HG03139 (cell line): Measurements from ENCODE around the gene NUDT8.
"Not testable (repeated sequence)": the region's sequence is repeated elsewhere in the genome, so short reads cannot be mapped to it uniquely, and the experiment has no call there.

Source experiments
- ATAC-seq: cut with Tn5 transposase; IDR thresholded peaks from one replicate; pipeline ENCODE4 v1.9.1; 2021; ENCODE audit not compliant: unreplicated experiment

Gene NUDT8

GRCh38 chr11:67596753-67597300, 32.9 kb downstream of the NUDT8 start:
- ATAC-seq, result no peak

DNA sequence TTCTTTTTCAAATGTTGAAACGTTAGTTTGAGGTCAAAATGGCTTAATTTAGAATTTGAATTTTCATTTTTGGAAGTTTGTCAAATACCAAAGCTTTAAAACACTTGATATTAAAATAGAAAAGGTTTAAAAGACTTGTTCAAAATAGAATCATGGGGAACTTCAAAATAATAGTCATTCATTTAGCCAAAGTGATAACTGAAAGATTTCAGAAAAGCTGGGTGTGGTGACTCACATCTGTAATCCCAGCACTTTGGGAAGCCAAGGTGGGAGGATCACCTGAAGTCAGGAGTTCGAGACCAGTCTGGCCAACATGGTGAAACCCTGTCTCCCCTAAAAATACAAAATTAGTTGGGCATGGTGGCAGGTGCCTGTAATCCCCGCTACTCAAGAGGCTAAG, 35.3 kb downstream of the NUDT8 start:
- no peak for ATAC-seq

GRCh38 chr11:67593565-67593905, 36.2 kb downstream of the NUDT8 start:
- ATAC-seq, result no peak

DNA sequence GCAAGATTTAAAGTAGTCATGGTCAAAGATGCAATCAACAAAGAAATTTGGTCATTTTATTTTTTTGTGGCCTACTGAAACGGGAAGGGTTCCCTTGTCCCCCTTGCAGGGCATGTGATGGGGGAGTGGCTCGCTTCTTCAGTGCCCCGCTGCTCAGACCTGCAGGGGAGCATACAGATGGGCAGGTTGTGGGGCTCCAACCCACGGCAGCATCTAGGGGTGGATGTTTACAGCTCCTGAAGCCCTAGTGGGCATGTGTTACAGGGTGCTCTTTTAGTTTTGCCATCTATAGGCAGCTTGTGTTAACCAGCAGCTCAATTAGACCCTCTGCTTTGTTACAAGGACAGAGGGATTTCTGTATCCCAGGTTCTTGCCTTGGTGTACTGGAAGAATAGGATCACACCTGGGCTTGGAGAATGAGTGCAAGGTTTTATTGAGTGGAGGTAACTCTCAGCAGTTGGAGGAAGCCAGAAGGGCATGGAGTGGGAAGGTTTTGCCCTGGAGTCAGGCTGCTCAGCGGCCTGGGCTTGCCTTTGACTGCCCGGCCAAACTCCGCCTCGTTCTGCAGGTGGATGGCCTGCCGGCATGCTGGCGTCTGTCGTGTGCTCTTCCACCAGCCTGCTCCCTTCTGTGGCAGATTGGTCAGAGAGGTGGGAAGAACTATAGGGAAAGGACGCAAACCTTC, 36.7 kb downstream of the NUDT8 start:
- ATAC-seq, result no peak

DNA sequence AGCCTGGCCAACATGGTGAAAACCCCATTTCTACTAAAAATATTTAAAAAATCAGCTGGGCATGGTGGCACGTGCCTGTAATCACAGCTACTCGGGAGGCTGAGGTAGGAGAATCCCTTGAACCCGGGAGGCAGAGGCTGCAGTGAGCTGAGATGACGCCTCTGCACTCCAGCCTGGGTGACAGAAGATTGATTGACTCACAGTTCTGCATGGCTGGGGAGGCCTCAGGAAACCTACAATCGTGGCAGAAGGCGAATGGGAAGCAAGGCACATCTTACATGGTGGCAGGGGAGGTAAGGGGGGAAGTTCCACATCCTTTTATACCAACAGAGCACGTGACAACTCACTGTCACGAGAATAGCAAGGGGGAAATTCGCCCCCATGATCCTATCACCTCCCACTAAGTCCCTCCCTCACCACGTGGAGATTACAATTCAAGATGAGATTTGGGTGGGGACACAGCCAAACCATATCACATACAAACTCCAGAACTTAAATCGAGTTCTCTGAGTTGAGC, 40.8 kb downstream of the NUDT8 start:
- not testable (repeated sequence) for ATAC-seq

DNA sequence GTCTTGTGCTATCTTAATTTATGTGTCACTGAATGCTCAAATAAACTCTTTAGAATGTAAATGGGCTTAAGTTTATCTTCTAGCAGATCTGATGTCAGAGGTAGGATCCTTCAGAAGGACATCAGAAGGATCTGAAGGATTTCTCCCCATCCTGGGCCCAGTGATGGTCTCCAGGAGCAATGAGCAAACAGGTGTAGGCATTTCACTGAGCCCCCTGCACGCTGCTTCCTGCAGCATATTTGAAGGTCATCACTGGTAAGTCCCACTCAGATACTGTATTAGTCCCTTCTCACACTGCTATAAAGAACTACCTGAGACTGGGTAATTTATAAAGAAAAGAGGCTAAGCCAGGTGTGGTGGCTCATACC, 41.6 kb downstream of the NUDT8 start:
- peak; percentile 16 for ATAC-seq

DNA sequence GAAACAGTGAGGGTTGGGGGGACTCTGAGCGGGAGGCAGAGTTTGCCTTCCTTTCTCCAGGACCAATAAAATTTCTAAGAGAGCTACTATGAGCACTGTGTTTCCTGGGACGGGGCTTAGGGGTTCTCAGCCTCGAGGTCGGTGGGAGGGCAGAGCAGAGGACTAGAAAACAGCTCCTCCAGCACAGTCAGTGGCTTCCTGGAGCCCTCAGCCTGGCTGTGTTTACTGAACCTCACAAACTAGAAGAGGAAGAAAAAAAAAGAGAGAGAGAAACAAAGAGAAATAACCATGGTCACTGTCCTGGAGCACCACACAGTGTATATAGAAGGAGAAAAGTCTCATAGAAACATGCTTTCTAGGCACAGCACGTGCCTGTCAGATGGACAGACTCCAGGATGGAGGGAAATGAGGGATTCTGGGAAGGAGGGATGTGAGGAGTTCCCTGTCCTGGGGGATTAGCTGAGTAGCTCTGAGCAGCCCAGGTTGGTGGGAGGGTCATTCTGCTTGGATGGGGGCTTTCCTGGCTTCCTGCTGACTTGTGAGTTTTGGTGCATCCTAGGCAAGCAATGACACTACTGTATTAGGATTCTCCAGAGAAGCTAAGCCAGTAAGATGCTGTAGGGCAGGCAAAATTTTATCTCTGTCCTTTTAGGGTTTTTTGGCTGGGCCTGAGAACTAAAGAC, 43.0 kb downstream of the NUDT8 start:
- ATAC-seq, result no peak

DNA sequence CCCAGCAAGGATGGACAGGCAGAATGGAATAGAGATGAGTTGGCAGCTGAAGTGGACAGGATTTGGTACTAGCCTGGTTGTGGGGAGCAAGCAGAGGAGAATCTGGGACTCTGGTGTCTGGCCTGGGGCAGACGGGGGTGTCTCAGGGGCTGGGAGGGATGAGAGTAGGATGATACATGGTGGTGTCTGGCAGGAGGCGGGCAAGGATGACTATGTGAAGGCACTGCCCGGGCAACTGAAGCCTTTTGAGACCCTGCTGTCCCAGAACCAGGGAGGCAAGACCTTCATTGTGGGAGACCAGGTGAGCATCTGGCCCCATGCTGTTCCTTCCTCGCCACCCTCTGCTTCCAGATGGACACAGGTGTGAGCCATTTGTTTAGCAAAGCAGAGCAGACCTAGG, 43.8 kb downstream of the NUDT8 start:
- ATAC-seq, result no peak

GRCh38 chr11:67584881-67585873, 44.6 kb downstream of the NUDT8 start:
- no peak for ATAC-seq

DNA sequence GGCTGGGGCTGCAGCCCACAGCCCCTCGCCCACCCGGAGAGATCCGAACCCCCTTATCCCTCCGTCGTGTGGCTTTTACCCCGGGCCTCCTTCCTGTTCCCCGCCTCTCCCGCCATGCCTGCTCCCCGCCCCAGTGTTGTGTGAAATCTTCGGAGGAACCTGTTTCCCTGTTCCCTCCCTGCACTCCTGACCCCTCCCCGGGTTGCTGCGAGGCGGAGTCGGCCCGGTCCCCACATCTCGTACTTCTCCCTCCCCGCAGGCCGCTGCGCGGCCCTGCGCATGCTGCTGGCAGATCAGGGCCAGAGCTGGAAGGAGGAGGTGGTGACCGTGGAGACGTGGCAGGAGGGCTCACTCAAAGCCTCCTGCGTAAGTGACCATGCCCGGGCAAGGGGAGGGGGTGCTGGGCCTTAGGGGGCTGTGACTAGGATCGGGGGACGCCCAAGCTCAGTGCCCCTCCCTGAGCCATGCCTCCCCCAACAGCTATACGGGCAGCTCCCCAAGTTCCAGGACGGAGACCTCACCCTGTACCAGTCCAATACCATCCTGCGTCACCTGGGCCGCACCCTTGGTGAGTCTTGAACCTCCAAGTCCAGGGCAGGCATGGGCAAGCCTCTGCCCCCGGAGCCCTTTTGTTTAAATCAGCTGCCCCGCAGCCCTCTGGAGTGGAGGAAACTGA, 45.4 kb downstream of the NUDT8 start:
- no peak for ATAC-seq

DNA sequence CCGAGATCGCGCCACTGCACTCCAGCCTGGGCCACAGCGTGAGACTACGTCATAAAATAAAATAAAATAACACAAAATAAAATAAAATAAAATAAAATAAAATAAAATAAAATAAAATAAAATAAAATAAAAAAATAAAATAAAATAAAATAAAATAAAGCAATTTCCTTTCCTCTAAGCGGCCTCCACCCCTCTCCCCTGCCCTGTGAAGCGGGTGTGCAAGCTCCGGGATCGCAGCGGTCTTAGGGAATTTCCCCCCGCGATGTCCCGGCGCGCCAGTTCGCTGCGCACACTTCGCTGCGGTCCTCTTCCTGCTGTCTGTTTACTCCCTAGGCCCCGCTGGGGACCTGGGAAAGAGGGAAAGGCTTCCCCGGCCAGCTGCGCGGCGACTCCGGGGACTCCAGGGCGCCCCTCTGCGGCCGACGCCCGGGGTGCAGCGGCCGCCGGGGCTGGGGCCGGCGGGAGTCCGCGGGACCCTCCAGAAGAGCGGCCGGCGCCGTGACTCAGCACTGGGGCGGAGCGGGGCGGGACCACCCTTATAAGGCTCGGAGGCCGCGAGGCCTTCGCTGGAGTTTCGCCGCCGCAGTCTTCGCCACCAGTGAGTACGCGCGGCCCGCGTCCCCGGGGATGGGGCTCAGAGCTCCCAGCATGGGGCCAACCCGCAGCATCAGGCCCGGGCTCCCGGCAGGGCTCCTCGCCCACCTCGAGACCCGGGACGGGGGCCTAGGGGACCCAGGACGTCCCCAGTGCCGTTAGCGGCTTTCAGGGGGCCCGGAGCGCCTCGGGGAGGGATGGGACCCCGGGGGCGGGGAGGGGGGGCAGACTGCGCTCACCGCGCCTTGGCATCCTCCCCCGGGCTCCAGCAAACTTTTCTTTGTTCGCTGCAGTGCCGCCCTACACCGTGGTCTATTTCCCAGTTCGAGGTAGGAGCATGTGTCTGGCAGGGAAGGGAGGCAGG, 46.2 kb downstream of the NUDT8 start, which contains the start of gene GSTP1:
GSTP1 (plus strand) TSS at position 566 of the 958 bp plus-strand sequence; CDS start at position 598, 32 bp downstream.
- peak; percentile 49 for ATAC-seq

- ATAC-seq, result no peak
Observed at GRCh38 chr11:67582011-67582410, 47.7 kb downstream of the NUDT8 start.

- no peak for ATAC-seq
Observed at GRCh38 chr11:67581469-67581868, 48.3 kb downstream of the NUDT8 start.

DNA sequence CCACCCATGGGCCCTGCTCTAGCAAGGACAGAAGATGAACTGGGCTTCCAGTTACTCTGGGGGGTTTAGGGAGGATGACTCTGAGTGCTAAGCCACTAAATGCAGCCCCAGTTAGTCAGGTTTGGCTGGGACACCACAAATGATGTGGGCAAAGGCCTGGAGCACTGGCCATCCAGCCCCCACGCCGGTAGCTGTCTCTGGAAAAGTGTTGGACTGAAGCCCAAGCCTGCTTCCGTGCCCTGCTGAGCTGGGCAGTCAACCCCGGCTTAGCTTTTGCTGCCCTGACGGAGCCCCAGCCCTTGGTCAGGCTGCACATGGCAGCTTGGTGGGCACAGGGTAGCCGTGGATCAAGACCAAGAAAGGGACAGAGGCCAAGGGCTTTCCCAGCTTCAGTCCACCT, 51.8 kb downstream of the NUDT8 start:
- no peak for ATAC-seq
